NCI-H82 (cell line): Measurements from ENCODE around the gene RAPGEF6.
"Not testable (repeated sequence)": the region's sequence is repeated elsewhere in the genome, so short reads cannot be mapped to it uniquely, and the experiment has no call there.

Source experiments
- DNase-seq: peaks from one replicate; lab custom pipeline; 2025; lab: John Stamatoyannopoulos, UW

The RAPGEF6 gene

GRCh38 chr5:131496400-131496713 is 138.7 kb downstream of the RAPGEF6 start:
- no peak for DNase-seq

DNA sequence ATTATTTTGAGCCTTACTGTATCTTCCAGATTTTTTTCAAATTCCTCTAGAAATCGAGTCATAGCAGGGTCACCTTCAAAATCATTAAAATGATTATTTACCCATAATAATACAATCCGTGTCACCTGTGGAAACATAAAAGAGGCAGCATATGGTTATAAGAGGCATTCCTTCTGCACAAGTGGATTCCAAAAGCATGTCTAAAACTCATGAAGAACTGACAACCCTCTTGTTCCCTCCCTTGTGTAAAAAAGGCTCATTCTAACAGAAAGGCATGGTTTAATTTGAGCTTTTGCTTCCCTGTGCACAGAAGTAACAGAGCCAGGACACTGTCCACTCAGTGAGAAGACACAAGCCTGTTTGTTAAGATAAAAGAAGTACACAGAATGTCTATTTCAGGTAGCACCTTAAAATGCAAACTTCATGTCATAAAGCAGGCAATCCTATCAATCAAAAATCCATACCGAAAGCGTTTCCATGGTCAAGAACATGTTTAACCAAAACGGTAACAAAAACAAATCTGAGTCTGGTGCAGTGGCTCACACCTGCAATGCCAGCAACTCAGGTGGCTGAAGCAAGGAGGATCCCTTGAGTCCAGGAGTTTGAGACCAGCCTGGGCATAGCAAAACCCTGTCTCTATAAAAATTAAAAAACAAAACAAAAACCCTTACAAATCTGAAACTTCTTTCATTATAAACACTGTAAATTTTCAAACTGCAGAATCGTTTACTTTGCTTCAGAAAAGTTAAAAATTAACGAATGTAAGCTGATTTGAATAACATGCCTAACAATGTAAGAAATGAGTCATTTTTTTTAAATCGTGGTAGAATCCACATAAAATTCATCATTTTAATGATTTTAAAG is 139.3 kb downstream of the RAPGEF6 start:
- no peak for DNase-seq

GRCh38 chr5:131491749-131492148 is 143.3 kb downstream of the RAPGEF6 start:
- no peak for DNase-seq

DNA sequence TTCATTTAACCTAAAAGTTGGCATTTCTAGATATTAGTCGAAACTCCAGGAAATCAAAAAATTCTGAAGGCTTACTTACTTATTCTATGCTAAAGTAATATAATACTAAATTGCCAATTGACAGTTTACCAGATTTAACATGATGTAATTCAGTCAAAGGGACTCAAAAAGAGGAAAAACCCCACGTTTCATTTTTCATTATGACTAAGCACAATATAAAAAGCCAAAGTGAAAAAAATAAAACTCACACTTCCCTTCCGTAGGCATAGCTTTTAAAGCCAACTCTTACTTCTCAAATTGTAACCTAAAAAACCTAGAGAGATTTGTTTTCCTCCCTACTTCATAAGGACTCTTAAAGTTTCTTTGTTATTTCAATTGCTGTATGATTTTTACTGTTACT is 146.6 kb downstream of the RAPGEF6 start:
- no peak for DNase-seq

- DNase-seq, result not testable (repeated sequence)
Measured at GRCh38 chr5:131487371-131487770, 147.7 kb downstream of the RAPGEF6 start.

GRCh38 chr5:131482617-131483016 is 152.4 kb downstream of the RAPGEF6 start:
- no peak for DNase-seq

DNA sequence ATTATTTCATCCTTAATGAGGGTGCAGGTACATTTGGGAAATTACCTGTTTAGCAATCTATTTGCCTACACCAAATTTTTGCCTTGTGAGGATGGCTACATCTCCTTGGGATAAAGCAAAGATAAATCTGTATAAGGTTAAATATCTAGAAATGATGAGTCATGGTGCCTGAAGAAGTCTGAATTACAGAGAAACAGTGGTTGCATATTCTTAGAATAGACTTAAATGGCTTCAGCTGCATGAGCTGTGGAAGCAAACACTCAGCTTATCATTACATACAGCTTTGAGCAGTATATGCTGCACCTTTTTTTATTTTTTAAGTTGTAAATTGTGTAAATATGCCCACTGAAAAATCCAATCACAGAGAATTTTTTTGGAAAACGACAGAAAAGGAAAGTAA is 153.5 kb downstream of the RAPGEF6 start:
- no peak for DNase-seq

DNA sequence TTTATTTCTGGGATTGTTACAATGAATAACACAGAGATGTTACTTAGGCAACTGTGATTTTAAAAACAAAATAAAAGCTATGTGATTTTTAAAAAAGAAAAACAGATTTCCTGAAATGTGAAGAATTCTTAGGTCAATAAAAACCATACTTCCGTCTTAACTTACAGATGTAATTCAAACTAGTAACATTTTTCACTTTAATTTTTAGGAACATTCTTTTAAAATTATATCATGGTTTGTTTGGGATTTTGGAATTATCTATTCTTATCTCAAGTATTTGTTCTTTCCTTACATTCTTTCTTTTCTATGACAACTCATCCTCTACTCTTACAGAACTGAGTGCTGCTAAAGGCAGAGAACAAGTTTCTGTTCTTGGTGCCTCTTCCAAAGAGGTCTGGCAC is 159.5 kb downstream of the RAPGEF6 start:
- no peak for DNase-seq

- DNase-seq, result no peak
Measured at GRCh38 chr5:131473731-131474130, 161.3 kb downstream of the RAPGEF6 start.

DNA sequence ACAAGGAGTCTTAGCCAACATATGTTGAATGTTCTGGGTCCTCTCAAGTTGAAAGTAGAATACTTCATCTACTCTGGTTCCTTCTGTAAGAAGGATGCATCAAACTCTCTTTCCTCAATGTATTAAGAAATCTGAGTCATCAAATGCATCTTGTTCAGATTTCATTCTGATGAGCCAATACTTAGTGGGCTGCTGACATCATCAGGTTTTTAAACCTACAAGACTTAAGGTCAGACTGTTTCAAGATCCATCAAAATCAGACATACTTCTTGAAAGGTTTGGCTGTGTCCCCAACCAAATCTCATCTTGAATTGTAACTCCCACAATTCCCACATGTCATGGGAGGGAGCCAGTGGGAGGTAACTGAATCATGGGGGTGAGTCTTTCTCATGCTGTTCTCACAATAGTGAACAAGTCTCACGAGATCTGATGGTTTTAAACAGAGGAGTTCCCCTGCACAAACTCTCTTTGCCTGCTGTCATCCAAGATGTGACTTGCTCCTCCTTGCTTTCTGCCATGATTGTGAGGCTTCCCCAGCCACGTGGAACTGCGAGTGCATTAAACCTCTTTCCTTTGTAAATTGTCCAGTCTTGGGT is 168.8 kb downstream of the RAPGEF6 start:
- no peak for DNase-seq

GRCh38 chr5:131463656-131464055 is 171.4 kb downstream of the RAPGEF6 start:
- no peak for DNase-seq

DNA sequence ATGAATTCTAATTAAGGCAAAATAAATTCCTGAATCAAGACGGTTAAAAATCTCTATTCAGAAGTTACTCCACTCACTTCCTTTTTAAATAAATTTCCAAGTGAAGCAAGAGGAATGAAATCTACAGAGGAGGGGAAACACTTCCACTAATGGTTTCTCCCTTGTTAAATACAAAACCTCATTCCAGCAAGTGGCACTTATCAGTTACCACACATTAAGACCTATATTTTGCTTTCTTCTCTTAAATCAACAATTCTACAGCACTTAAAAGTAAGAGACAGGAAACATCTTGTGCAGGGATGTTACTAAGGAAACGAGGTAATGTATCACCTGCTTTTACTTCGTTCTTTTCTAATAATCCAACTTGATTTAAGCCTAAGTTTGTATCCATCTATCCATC is 172.6 kb downstream of the RAPGEF6 start:
- DNase-seq, result no peak

GRCh38 chr5:131461742-131462141 is 173.3 kb downstream of the RAPGEF6 start:
- no peak for DNase-seq

GRCh38 chr5:131460867-131461572 is 174.0 kb downstream of the RAPGEF6 start:
- DNase-seq, result no peak

DNA sequence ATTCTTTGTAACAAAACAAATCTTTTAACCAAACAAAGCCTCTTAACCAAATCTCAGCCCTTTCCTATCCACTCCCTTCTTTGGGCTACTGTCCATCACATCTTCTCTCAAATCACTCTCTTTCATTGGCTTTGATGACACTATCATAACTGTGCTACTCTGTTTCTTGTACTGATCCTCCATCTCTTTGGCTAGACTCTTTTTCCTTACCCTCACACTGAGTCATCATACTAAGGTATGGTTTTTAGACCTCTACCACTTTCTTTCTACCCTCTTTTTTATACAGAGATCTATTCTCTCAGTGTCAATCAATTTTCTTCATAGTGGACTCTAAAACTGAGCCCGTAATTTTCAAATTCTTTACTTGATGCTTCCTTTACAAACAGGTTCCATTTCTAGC is 174.9 kb downstream of the RAPGEF6 start:
- no peak for DNase-seq

DNA sequence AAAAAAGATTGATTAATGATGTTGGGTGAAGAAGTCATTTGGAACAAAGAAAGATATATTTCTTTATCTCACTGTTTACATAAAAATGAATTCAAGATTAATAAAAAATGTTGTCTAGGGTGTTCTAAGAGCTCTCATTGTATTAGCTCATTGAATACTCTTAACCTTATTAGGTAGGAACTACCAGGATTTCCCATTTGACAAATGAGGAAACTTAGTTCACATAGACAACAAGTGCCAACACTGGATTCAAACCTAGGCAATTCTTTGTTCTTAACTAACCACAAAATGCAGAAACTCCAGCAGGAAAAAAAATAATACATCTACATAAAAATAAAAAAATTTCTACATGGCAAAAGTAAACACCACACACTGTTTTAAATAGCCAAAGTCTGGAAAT is 175.8 kb downstream of the RAPGEF6 start:
- DNase-seq, result no peak

DNA sequence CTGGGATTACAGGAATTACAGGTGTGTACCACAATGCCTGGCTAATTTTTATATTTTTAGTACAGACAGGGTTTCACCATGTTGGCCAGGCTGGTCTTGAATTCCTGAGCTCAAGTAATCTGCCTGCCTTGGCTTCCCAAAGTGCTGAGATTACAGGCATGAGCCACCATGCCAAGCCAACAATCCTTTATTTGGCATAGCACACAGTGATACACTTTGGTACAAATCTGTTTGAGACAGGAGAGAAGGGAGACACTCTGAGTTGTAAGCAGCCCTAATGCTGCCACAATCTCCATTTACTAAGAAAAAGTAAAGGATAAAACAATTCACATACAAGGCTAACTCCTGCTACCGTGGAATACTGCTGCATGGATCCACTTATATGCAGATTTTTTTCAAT is 177.8 kb downstream of the RAPGEF6 start:
- no peak for DNase-seq

- no peak for DNase-seq
Measured at GRCh38 chr5:131450941-131451340, 184.1 kb downstream of the RAPGEF6 start.

GRCh38 chr5:131441184-131441583 is 193.8 kb downstream of the RAPGEF6 start:
- no peak for DNase-seq

GRCh38 chr5:131436081-131436480 is 198.9 kb downstream of the RAPGEF6 start:
- no peak for DNase-seq

DNA sequence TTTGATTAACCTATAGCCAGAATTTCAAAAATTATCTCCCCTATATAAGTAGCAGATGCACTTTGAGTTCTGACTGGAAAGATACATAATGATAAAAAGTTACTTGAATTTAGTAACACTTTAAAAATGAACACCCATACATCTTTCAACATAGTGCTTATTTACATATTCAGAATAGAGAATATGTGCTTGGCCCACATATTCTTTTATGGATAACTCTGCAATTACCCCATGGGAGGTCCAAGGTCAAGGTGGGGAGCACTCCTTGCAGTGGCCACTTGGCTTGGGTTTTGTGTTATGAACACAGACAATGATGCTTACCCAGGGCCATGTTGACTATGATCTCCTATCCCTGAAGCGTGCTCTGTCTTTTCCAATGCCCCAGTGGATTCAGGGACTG is 201.9 kb downstream of the RAPGEF6 start:
- no peak for DNase-seq

DNA sequence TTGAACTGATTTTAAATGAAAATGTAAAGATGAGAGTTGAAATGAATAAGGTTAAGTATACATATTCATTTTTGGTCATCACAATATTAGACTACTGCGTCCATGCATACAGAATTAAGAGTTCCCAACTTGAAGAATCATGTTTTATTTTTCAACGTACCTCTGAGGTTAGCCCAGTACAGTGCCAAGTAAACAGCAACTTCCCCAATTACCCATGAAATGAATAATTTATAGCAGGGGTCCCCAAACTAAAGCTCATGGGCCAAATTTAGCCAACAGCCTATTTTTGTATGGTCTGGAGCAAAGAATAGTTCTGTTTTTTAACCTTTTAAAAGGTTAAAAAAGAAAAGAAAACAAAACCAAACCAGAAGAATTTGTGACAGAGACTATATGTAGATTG is 203.2 kb downstream of the RAPGEF6 start:
- no peak for DNase-seq

GRCh38 chr5:131430794-131431193 is 204.2 kb downstream of the RAPGEF6 start:
- DNase-seq, result no peak
